IPS-NIHi11 (cell line): Measurements from ENCODE around the gene MRPL54.
A peak's percentile ranks its signal among the peaks of the same experiment; 100 is the strongest.

Experiments used
- DNase-seq: peaks from one replicate; pipeline ENCODE4 v3.0.0; 2012; ENCODE audit warnings: mixed read lengths, low spot score

The MRPL54 gene

GRCh38 chr19:3785451-3785937, 23.0 kb downstream of the MRPL54 start:
- peak; percentile 45 for DNase-seq

- DNase-seq: peak; percentile 85
Observed at GRCh38 chr19:3785938-3786824, 23.7 kb downstream of the MRPL54 start, which contains the start of gene MATK. MATK (minus strand) TSS chr19:3786381; CDS start chr19:3785135, 1,246 bp downstream.

- DNase-seq: no peak
Observed at GRCh38 chr19:3788996-3789778, 26.7 kb downstream of the MRPL54 start.

- DNase-seq: no peak
Observed at GRCh38 chr19:3790209-3790734, 27.8 kb downstream of the MRPL54 start.

- DNase-seq: no peak
Observed at GRCh38 chr19:3790941-3791340, 28.5 kb downstream of the MRPL54 start.

GRCh38 chr19:3792114-3792513, 29.6 kb downstream of the MRPL54 start:
- DNase-seq: no peak

- no peak for DNase-seq
Observed at GRCh38 chr19:3793799-3794198, 31.3 kb downstream of the MRPL54 start.

- DNase-seq: no peak
Observed at GRCh38 chr19:3796358-3796757, 33.9 kb downstream of the MRPL54 start.

- no peak for DNase-seq
Observed at GRCh38 chr19:3798137-3798536, 35.7 kb downstream of the MRPL54 start.

GRCh38 chr19:3800996-3801395, 38.5 kb downstream of the MRPL54 start:
- no peak for DNase-seq

GRCh38 chr19:3801412-3802096, 39.1 kb downstream of the MRPL54 start:
- peak; percentile 82 for DNase-seq

GRCh38 chr19:3803114-3803888, 40.8 kb downstream of the MRPL54 start:
- no peak for DNase-seq

GRCh38 chr19:3803986-3804385, 41.5 kb downstream of the MRPL54 start:
- no peak for DNase-seq

GRCh38 chr19:3804429-3804828, 41.9 kb downstream of the MRPL54 start:
- DNase-seq: no peak

GRCh38 chr19:3805859-3806258, 43.4 kb downstream of the MRPL54 start:
- no peak for DNase-seq

- no peak for DNase-seq
Observed at GRCh38 chr19:3807131-3807480, 44.6 kb downstream of the MRPL54 start.

- no peak for DNase-seq
Observed at GRCh38 chr19:3807574-3808354, 45.3 kb downstream of the MRPL54 start.

- no peak for DNase-seq
Observed at GRCh38 chr19:3808420-3809143, 46.1 kb downstream of the MRPL54 start.

- DNase-seq: no peak
Observed at GRCh38 chr19:3809881-3810707, 47.6 kb downstream of the MRPL54 start.
